Brain pericyte (primary cell): ENCODE measurements around the gene USP6.
"Not testable (repeated sequence)": the region's sequence is repeated elsewhere in the genome, so short reads cannot be mapped to it uniquely, and the experiment has no call there.

Experiments used
- DNase-seq: peaks from one replicate; pipeline ENCODE4 v3.0.0-alpha.2; 2012; ENCODE audit warnings: low read depth, low spot score

Gene USP6

GRCh38 chr17:5122056-5122455, 6.2 kb downstream of the USP6 start:
- DNase-seq = not testable (repeated sequence)

- no peak for DNase-seq
Measured at GRCh38 chr17:5122586-5123342, 6.9 kb downstream of the USP6 start.

GRCh38 chr17:5123343-5124124, 7.7 kb downstream of the USP6 start:
- DNase-seq = no peak

GRCh38 chr17:5124125-5124760, 8.4 kb downstream of the USP6 start:
- DNase-seq = not testable (repeated sequence)

GRCh38 chr17:5124896-5125295, 9.1 kb downstream of the USP6 start:
- not testable (repeated sequence) for DNase-seq

GRCh38 chr17:5126719-5127488, 11.1 kb downstream of the USP6 start:
- no peak for DNase-seq

- no peak for DNase-seq
Measured at GRCh38 chr17:5127910-5128309, 12.1 kb downstream of the USP6 start.

GRCh38 chr17:5128387-5128786, 12.6 kb downstream of the USP6 start:
- DNase-seq = not testable (repeated sequence)

GRCh38 chr17:5128905-5129535, 13.2 kb downstream of the USP6 start:
- no peak for DNase-seq

- DNase-seq = not testable (repeated sequence)
Measured at GRCh38 chr17:5129770-5130169, 13.9 kb downstream of the USP6 start.

- DNase-seq = not testable (repeated sequence)
Measured at GRCh38 chr17:5130261-5130660, 14.4 kb downstream of the USP6 start.

GRCh38 chr17:5130687-5131086, 14.9 kb downstream of the USP6 start:
- DNase-seq = not testable (repeated sequence)

GRCh38 chr17:5131146-5131715, 15.4 kb downstream of the USP6 start:
- no peak for DNase-seq

- DNase-seq = not testable (repeated sequence)
Measured at GRCh38 chr17:5131799-5132502, 16.1 kb downstream of the USP6 start.

- DNase-seq = not testable (repeated sequence)
Measured at GRCh38 chr17:5132503-5133225, 16.8 kb downstream of the USP6 start.

GRCh38 chr17:5133311-5133710, 17.5 kb downstream of the USP6 start:
- no peak for DNase-seq

- not testable (repeated sequence) for DNase-seq
Measured at GRCh38 chr17:5133961-5134360, 18.1 kb downstream of the USP6 start.

GRCh38 chr17:5134571-5134970, 18.7 kb downstream of the USP6 start:
- not testable (repeated sequence) for DNase-seq

- not testable (repeated sequence) for DNase-seq
Measured at GRCh38 chr17:5135131-5135712, 19.4 kb downstream of the USP6 start.
